Measurements from ENCODE around the gene GUCA1A. TPM values are rescaled to one million over a fixed set of nuclear protein-coding genes. Genes with fewer than 3 reads are reported as not detected.
"Not testable (repeated sequence)": the region's sequence is repeated elsewhere in the genome, so short reads cannot be mapped to it uniquely, and the experiment has no call there.

Gene GUCA1A
- total RNA-seq, 6 donors from 2014 or later = not detected

- H3K9me3 ChIP-seq = no peaks in the 10 kb centered on the region
- no peak overlapping the region for H3K4me3 ChIP-seq
- DNase-seq = peak in 1 of 2 donors; percentile 47
- H3K4me1 ChIP-seq = no peaks in the 10 kb centered on the region
- peak; percentile 72 to 87 for ATAC-seq (ENCODE audit: low FRiP score in 2 of 2)
- 17 to 21% methylated on average over 6 to 8 of the region's 8 CpGs for WGBS, 2 donors
- H3K36me3 ChIP-seq = no peaks in the 10 kb centered on the region
- no peaks in the 10 kb centered on the region for H3K27me3 ChIP-seq
- TF ChIP-seq, protein P1, sequence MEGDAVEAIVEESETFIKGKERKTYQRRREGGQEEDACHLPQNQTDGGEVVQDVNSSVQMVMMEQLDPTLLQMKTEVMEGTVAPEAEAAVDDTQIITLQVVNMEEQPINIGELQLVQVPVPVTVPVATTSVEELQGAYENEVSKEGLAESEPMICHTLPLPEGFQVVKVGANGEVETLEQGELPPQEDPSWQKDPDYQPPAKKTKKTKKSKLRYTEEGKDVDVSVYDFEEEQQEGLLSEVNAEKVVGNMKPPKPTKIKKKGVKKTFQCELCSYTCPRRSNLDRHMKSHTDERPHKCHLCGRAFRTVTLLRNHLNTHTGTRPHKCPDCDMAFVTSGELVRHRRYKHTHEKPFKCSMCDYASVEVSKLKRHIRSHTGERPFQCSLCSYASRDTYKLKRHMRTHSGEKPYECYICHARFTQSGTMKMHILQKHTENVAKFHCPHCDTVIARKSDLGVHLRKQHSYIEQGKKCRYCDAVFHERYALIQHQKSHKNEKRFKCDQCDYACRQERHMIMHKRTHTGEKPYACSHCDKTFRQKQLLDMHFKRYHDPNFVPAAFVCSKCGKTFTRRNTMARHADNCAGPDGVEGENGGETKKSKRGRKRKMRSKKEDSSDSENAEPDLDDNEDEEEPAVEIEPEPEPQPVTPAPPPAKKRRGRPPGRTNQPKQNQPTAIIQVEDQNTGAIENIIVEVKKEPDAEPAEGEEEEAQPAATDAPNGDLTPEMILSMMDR (IDR thresholded peaks at IDR 0.05) = peak; percentile 82 to 92 (median 90)
- no peak for TF ChIP-seq EP300 (IDR thresholded peaks at IDR 0.05)
- no peak overlapping the region for H3K27ac ChIP-seq
These were observed 6.6 kb upstream of the GUCA1A start for GRCh38 chr6:42166444-42167141.

GRCh38 chr6:42168650-42169049, 4.5 kb upstream of the GUCA1A start:
- no peak overlapping the region for H3K27ac ChIP-seq
- H3K9me3 ChIP-seq = no peaks in the 10 kb centered on the region
- H3K27me3 ChIP-seq = no peaks in the 10 kb centered on the region
- no peak overlapping the region for H3K4me3 ChIP-seq
- TF ChIP-seq EP300 (IDR thresholded peaks at IDR 0.05) = no peak
- no peak for TF ChIP-seq POLR2AphosphoS5 (IDR thresholded peaks at IDR 0.05)
- TF ChIP-seq, protein P1 (IDR thresholded peaks at IDR 0.05) = no peak
- no peak for TF ChIP-seq POLR2A (IDR thresholded peaks at IDR 0.05)
- DNase-seq (no peak), ATAC-seq (ENCODE audit: low FRiP score in 2 of 2) (no peak)
- 70 to 77% methylated on average over 6 of the region's 6 CpGs for WGBS, 2 donors
- H3K36me3 ChIP-seq = no peaks in the 10 kb centered on the region
- H3K4me1 ChIP-seq = no peaks in the 10 kb centered on the region

DNA sequence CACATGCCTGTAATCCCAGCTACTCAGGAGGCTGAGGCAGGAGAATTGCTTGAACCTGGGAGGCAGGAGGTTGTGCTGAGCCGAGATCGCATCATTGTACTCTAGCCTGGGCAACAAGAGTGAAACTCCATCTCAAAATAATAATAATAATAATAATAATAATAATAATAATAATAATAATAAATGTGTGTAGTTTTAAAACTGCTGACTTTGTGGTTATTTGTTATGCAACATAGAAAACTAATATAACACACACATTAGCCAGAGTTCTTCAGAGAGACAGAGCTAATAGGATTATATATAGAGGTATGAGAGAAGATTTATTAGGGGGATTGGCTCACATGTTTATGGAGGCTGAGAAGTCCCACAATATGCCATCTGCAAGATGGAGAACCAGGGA, 3.4 kb upstream of the GUCA1A start:
- not testable (repeated sequence) for H3K4me1 ChIP-seq; H3K36me3 ChIP-seq; ATAC-seq (ENCODE audit: low FRiP score in 2 of 2); H3K27ac ChIP-seq; DNase-seq; H3K9me3 ChIP-seq; H3K27me3 ChIP-seq; H3K4me3 ChIP-seq
- 50 to 78% methylated on average over 2 of the region's 2 CpGs for WGBS, 2 donors

DNA sequence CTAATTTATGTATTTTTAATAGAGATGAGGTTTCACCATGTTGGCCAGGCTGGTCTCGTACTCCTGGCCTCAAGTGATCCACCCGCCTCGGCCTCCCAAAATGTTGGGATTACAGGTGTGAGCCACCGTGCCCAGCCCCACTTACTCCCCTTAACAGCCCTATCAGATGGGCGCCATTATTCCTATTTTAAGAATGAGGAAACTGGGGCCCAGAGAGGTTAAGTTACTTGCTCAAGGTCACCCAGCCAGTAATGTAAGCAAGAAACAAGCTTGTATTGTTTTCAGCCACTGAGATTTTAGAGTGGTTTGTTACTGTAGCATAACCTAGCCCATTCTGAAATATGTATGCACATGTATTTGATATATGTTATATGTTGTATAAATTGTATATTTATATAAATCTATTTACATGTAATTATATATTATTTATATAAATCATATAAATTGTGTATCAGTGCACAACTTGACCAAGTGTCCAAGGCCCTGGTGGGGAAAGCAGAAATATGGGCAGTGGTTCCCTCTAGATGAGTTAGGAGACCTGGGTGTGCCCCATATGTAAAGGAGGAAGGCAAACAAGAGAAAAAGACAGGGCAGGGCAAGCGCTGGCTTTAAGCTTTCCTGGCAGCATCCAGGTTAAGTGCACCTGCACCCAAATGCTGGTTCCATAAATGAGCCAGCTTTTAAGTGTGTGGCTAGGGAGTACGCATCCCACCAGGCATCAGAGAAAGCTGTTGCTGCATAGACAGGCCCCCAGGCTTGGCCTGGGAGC, 1.2 kb upstream of the GUCA1A start:
- no peak for DNase-seq
- no peak overlapping the region for H3K4me3 ChIP-seq
- no peak overlapping the region for H3K27ac ChIP-seq
- H3K4me1 ChIP-seq = no peaks in the 10 kb centered on the region
- WGBS, 2 donors = 87 to 92% methylated on average over 6 to 7 of the region's 7 CpGs
- no peak for ATAC-seq (ENCODE audit: low FRiP score in 2 of 2)
- no peaks in the 10 kb centered on the region for H3K27me3 ChIP-seq
- no peak for TF ChIP-seq POLR2AphosphoS5 (IDR thresholded peaks at IDR 0.05)
- TF ChIP-seq POLR2A (IDR thresholded peaks at IDR 0.05) = no peak
- no peak for TF ChIP-seq EP300 (IDR thresholded peaks at IDR 0.05)
- TF ChIP-seq, protein P1 (IDR thresholded peaks at IDR 0.05) = no peak
- H3K9me3 ChIP-seq = no peaks in the 10 kb centered on the region
- H3K36me3 ChIP-seq = no peaks in the 10 kb centered on the region

GRCh38 chr6:42175860-42176259, 2.7 kb downstream of the GUCA1A start:
- Histone ChIP-seq H3K27me3 (no peaks in the 10 kb centered on the region), H3K4me1 (peaks cover 0 to 3% (median 0%) of the 10 kb centered on the region in 4 donors), H3K4me3 (no peak overlapping the region), H3K36me3 (no peaks in the 10 kb centered on the region), H3K27ac (no peak overlapping the region), H3K9me3 (no peaks in the 10 kb centered on the region)
- WGBS, 2 donors = 76 to 81% methylated on average over 5 of the region's 5 CpGs
- no peak for ATAC-seq (ENCODE audit: low FRiP score in 2 of 2)
- no peak for TF ChIP-seq EP300 (IDR thresholded peaks at IDR 0.05)
- TF ChIP-seq POLR2A (IDR thresholded peaks at IDR 0.05) = no peak
- TF ChIP-seq POLR2AphosphoS5 (IDR thresholded peaks at IDR 0.05) = no peak
- TF ChIP-seq, protein P1 (IDR thresholded peaks at IDR 0.05) = no peak
- no peak for DNase-seq

Data from upper lobe of left lung (tissue), 6 donors.